GM18520 (cell line): ENCODE results near the gene COMT.

Experiments
- ATAC-seq: cut with Tn5 transposase; IDR thresholded peaks from one replicate; pipeline ENCODE4 v1.9.1; 2021; ENCODE audit not compliant: unreplicated experiment

COMT gene

DNA sequence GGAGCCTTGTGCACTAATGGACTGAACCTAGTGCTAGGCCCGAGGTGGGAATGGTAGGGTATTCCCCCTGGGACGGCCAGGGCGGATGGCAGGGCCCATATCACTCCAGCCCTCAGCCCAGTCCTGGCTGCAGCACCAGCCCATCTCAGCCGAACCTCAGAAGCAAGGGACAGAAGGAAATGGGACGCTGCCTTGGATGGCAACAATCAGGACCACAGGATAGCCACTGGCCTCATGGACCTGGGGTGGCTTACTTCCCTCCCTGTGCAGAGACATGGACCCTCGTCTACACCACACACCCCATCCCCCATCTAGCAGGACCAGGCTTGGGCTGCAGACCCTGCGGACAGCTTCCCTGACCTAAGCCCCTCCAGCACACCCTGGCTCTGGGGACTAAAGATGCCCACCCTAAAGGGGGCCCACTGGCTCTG, 50.9 kb downstream of the COMT start:
- ATAC-seq = no peak

DNA sequence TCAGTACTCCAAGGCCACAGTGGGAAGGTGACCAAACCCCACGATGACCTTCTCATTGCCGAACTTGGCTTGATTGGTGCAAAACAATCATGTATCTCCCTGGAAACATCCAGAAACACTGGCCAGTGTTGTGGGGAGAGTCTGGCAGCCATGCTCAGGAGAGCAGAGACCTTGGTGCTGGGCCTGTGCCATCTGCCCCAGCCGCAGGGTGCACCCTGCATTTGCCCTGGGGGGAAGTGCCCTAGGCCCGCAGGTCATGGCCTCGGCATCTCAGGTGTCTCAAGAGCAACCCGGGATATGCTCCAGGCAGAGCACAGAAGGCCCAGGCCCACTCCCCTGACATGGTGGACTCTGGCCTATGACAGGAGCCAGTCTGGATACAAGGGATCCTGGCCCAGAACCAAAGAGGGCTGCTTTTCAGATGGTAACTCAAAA, 51.4 kb downstream of the COMT start:
- ATAC-seq = no peak

DNA sequence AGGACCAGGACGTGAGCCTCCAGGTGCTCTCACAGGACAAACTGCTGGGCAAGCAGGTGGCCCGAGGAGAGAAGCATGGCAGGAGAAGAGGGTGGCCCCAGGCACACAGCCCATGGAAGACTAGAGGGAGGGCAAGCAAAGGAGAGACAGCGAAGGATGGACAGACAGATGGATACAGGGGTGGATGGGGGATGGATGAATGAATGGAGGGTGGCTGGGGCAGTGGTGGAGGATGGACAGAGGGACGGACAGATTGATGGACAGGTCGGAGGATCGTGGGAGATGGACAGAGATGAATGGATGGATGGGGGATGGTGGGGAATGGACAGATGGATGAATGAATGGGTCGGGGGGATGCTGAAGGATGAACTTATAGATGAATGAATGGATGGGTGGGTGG, 52.4 kb downstream of the COMT start:
- ATAC-seq = no peak

DNA sequence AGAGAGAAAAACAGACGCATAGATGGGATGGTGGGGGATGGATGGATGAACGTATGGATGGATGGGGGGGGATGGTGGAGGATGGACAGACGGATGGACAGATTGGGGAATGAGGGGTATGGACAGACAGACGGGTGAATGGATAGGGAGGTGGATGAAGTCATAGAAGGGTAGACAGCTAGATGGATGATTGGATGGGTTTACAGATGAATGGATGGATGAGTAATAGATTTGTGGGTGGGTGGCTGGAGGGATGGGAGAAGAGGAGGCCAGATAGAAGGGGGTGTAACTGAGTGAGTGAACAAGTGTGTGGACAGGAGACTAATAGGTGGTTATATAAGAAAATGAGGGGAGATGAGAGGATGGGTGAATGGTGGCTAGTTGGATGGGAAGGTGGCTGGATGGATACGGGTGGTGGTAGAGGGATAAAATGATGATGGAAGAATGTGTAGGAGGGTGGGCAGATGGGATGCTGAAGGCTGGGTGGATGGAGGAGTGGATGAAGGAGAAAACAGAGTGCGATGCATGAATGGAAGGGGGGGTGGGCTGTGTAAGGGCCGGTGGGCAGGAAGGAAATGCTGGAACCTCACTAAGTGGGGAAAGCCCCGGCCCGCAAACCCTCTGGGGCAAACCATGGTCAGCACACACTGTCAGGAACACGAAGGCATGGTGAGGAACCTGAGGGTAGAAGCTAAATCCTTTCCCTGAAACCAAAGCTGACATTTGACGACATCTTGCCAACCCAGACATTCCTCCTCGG, 53.5 kb downstream of the COMT start:
- ATAC-seq = no peak

DNA sequence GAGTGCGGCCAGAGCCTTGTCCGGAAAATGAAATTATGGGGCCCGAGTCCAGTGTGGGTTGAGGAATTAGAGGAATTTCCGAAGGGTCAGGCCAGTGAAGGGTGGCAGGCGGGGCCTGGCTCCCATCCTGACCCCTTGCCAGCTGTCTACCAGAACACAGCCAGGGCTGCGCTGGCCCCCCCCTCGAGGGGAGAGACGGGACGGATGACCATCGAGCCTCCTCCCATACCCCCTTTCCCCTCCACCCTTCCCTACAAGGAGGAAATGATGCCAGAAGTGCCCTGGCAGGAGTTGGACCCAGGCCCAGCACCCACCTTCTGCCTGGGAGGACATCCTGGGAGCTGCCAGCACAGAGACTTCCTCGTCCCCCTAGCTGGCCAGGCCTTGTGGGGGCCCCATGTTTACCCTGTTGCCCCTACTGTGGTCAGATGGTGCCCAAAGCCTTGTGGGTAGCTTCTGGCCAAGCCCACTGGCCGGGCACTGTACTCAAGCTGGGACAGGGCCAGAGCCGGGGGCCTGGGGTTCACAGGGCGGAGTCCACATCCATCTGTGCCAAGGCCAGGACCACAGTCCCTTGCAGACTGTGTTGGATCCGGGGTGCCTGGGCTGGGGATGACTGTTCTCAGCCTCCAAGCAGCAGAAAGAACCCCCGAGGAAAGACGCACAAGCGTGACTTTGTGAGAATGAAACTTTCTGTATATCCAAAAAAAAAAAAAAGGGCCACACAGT, 54.2 kb downstream of the COMT start:
- no peak for ATAC-seq

DNA sequence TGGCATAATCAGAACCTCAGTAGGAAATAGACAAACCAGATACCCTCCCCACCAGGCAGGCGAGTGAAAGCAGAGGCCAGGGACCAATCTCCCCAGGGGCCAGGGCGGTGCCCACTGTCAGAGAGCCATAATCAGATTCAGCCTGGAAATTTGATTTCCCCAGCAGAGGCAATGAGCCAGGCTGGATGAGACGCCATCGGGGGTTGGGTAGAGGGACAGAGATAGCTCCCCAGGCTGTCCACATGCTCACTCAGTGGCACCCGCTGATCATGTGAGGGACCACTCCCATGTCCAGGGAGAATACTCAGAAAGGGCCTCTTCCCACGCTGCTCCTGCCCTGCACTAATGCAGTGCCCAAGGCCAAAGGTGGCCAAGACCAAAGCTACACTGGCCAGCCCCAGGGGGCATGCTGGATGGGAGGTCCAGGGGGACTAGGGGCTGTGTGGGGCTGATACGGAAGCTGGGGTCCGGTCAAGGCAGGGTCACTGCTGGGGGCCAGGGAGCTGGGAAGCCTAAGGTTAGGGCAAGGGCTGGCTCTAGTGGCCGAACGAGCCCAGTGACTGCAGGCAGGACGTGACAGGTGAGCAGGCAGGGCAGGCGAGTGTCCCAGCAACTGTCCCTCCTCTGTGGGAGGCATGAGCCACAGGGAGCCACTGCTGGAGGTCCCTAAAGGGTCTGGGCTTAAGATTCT, 55.3 kb downstream of the COMT start:
- no peak for ATAC-seq

DNA sequence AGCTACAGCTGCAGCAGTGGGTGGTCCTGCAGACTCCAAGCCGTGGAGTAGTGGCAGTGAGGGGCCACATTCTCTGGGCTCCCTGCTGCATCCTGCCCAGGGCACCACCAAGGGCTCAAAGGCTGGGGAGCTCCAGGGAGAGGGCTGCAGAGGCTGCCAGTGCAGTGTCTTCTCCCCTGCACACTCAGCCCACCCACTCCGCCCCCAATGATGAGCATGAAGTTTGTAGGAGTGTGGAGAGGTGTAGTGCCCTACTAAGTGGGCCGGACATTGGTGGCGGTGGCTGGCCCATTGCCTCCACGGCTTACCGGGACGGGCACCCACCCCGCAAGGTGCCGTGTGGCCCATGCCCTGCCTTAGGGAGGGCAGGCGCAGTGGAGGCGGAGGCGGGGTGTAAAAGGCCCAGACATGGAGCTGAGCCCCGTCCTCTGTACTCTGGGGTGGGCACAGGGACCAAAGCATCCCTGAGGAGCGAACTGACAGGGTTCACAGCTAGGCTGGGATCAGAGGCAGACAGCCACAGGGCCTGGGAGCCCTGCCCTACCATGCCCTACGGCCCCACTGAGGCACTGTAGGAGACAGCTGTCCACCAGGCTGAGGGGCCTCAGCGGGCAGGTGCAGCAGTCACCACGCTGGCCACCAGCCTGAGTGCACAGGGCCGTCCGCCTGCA, 56.1 kb downstream of the COMT start:
- no peak for ATAC-seq

DNA sequence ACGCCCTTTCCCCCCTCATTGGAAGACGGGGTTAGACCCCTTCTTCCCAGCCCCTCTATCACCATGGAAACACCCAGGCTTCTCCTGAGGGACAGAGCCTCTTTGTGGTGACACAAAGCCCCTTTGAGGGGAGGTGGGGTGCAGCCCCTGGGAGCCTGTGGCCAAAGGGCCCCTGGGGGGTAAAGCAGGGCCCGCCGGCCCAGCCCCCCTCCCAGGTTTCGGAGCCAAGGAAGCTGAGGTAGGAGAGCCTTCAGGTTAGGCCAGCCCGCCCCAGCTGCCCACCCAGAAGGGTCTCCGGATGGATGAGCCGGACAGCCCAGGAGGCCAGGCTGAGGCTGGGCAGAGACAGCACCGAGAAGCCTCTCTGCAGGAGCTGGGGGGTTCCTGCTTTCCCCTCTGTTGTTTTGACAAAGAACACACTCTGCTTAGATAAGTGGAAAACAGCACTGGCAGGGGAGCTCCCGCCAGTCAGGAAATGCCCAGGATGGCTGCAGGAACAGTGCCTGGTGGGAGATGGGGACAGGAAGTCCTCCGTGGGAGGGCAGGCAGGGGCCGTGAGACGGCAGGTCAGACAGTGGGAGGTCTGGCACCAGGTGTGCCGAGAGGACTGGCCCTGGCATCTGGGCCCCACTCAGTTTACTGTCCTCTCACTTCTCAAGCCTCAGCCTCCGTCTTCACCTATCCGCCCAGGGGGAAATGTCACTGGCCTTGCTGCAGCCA, 56.8 kb downstream of the COMT start:
- ATAC-seq = no peak

DNA sequence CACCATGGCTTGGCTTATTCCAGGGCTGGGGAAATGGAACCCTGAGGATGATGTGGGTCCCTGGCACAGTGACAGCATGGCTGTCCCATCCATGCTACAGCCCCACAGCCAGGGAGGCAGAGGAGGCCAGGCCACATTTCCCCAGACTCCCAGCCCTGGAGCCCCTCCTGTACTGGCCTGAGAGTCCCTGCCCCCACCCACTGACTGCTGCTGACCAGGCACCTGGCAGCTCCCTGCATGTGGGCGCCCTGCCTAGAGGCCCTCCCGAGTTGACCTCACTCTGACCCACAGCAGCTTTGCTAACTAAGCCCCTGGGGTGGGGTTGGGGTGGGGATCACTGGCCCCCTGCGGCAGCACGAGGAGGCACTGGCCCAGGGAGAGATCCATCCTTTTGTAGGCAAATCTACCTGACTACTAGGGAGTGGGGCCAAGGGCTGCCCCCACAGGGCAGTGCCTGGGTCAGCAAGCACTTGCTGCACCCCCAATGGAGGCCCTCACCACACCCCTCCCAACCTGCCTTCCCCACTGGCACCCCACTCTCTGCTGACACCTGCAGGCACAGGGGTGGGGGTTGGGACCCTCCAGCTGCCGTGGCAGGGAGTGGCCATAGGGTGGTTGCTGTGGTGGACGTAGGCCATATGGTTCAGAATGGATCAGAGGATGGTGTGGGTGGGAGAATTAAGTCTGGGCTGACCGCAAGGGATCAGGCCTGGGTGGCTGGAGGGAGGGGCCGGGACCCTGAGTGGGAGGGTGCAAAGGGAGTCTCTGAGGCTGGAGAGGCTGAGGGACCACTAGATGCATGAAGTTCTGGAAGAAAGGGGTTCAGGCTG, 57.6 kb downstream of the COMT start:
- no peak for ATAC-seq

DNA sequence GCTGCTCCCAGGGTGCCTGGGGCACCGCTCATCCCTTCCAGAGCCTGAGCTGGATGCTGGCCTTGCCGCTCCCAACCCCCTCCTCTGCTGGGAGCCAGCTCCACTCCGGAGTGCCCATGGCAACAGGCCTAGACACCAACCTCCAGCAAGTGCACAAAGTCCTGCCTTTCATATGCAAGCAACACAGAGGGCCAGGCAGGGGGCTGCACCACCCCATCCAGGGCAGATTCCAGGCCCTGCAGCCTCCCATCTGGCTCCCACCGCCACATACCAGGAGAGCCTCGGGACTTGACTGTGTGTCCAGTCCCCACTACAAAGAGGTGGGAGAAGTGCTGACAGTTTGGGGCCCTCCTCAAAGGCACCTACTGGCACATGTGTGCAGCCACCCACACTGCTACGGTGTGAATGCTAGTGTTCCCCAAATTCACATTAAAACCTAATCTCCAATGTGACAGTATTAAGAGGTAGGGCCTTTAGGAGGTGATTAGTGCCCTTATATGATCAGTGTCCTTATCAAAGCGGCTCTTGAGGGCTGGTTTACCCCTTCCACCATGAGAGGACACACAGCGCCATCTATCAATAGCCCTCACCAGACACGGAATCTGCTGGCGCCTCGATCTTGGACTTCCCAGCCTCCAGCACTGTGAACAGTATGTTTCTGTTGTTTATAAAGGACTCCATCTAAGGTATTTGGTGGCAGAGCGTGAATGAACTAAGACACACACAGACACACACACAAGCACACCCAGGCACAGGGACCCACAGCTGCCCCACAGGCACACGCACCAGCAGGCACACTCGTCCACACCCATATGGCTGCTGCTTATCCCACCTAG, 58.9 kb downstream of the COMT start:
- ATAC-seq = no peak

DNA sequence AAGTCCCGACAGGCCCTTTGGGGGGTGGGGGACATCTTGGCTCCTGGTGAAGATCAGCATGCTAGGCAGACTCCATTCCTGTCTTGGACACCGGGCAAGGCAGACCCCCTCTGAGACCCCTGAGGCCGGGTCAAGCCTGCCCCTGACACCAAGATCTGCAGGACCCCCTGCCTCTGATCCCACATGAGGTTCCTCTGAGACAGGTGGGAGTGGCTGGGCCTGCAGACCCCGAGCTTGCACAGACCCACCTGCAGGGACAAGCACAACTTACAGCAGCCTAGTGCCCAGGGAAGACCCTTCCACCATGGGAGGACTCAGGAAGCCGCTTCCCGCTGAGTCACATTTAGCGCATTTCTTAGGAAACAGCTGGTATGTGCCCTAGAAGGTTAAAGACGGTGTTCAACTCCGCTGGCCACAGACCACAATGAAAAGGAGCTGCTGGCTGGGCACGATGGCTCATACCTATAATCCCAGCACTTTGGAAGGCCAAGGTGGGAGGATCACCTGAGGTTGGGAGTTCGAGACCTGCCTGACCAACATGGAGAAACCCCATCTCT, 59.6 kb downstream of the COMT start:
- ATAC-seq = no peak

DNA sequence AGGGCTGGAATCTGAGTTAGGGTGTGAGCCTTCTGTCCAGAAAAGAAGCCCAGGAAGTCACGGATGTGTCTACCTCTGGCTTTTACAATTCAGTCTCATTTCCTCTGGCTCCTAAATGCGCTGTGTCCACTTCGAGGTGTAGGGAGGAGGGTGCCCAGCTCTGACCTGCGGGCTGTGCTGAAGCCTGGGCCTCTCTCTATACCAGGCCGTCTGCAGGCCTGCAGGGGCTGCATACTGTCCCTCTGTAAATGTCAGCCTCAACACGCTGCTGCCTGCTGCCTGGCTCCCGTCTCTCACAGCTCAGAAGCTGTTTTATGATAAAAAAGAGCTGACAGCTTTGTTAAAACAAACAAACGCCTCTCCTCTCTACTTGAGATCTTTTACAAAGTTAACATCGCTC, 60.6 kb downstream of the COMT start:
- no peak for ATAC-seq

DNA sequence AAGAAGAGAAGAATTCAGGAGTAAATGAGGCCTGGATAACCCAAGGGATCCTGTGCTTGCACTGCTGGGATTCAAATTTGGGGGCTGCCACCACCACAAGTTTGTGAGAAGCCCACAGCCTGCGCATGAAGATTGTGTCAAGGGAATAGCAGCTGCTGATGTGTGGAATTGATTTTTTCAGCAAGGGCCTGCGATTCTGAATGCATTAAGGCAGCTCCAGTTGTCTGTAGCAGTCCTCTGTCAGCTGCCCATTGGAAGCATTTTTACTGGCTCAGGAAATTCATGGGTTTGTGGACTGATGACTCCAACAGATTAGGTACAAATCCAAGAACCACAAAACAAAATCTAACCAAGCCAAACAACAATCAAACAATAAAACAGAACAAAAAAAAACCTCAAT, 61.1 kb downstream of the COMT start:
- ATAC-seq = no peak

DNA sequence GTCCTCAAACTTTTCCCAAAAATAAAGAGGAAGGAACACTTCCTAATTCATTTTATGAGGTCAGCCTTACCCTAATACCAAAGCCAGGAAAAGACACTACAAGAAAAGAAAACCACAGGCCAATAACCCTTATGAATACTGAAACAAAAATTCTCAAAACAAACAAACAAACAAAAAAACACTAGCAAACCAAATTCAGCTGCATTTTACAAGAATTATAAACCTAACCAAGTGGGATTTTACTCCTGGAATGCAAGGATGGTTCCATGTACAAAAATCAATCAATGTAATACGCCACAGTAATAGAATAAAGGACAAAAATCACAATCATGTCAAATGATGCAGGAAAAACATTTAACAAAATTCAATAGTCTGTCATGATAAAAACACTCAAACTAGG, 61.7 kb downstream of the COMT start:
- no peak for ATAC-seq

DNA sequence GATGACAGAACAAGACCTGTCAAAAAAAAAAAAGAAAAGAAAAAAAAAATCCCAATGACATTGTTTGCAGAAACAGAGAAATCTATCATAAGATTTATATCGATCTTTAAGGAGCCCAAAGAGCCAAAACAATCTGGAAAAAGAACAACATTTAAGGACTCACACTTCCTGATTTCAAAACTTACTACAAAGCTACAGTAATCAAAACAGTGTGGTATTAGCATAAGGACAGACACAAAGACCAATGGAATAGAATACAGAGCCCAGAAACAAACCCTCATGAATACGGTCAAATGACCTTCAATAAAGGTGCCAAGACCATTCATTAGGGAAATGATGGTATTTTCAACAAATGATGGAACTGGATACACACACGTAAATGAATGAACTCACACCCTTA, 62.9 kb downstream of the COMT start:
- no peak for ATAC-seq

DNA sequence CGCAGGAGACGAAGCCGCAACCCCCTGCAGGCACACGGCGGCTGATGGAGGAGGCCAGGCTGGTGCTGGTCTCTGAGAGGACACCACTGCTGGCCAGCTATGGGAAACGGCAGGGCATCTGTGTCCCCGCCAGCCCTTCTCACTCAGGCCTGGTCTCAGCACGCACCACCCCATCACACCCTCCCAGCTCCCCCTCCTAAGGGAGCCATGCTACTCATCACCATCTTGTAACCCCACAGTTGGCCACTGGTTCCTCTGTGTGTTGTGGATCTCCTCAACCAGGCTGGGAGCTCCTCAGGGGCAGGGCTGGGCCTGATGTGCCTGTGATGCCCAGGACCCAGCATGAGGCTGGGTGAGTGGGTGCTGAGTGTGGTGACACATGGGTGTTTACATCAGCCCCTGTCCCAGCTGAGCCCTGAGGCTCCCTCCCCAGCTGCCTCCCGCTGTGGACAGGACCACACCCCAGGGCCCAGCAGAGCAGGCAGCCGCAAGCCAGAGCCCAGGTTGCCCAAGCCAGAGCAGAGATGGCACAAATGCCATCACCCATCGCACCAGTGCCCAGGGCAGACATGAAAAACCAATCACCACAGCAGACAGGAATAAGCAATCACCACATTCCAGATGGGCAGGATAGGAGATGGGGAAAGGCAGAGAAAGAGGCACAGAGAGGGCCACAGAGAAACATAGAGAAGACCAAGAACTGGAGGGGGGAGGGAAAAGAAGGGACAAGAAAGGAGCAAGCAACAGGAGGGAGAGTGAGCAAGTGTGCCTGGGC, 66.8 kb downstream of the COMT start:
- no peak for ATAC-seq

DNA sequence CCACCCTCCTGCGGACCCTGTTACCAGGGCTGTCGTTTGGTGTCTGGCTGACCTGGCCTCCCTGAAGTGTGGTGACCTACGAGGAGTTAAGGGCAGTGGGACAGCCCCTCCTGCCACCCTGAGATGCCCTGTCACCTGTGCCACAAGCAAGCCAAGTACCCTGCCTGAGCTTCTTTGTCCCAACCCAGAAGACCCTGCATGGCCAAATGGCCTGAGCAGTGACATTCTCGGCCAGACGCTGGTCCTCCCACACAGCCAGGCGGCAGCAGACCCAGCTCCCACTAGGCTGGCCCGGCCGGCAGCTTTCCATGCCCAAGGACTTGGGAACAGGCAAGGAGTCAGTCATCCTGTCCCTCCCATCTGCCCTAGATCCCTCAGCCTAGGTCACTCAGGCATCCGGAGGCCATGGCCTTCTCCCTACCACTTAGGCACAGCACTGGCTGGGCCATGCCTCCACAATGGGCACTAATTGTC, 67.5 kb downstream of the COMT start:
- ATAC-seq = no peak
